Calu3 (cell line): Measurements from ENCODE around the gene TSHZ3. TPM values are rescaled to one million over a fixed set of nuclear protein-coding genes. Genes with fewer than 3 reads are reported as not detected.

Experiments used
- BruUV-seq: library from RNA; stranded (reverse); fragments of 400-500 nt; replicated peaks from 2 replicates; lab custom pipeline; 2021; lab: Mats Ljungman, UMichigan
- CTCF ChIA-PET: fragments of 300-600 bp; sonication (Branson Sonifier 250); formaldehyde crosslinking; loops from one replicate; lab custom pipeline; 2022; ENCODE audit warnings: antibody characterized with exemption; lab: Charles Lee
- DNase-seq: peaks from one replicate; pipeline ENCODE4 v3.0.0; 2022
- H3K27ac Mint-ChIP-seq: one replicate; pipeline ENCODE4 v1.8.0; 2022; ENCODE audit warnings: mixed read lengths; ENCODE audit not compliant: unreplicated experiment
- H3K27me3 Mint-ChIP-seq: one replicate; pipeline ENCODE4 v1.8.0; 2022; ENCODE audit warnings: mixed read lengths; ENCODE audit not compliant: unreplicated experiment
- H3K36me3 Mint-ChIP-seq: one replicate; pipeline ENCODE4 v1.8.0; 2022; ENCODE audit warnings: mild to moderate bottlenecking, moderate library complexity, mixed read lengths; ENCODE audit not compliant: insufficient read depth, unreplicated experiment
- H3K4me1 Mint-ChIP-seq: one replicate; pipeline ENCODE4 v1.8.0; 2022; ENCODE audit warnings: mild to moderate bottlenecking, low read depth, mixed read lengths; ENCODE audit not compliant: unreplicated experiment
- H3K4me3 Mint-ChIP-seq: one replicate; pipeline ENCODE4 v1.8.0; 2022; ENCODE audit warnings: mild to moderate bottlenecking, low read depth, moderate library complexity, mixed read lengths; ENCODE audit not compliant: unreplicated experiment
- H3K9me3 Mint-ChIP-seq: one replicate; pipeline ENCODE4 v1.8.0; 2022; ENCODE audit warnings: low read depth, mixed read lengths; ENCODE audit not compliant: unreplicated experiment
- intact Hi-C: fragments of 100-400 bp; cut with micrococcal nuclease; formaldehyde crosslinking; loops from one replicate; pipeline ENCODE4 v1.10.0; 2022; ENCODE audit not compliant: unreplicated experiment
- total RNA-seq: library from RNA; stranded (reverse); gene quantifications from 2 replicates; pipeline ENCODE4 v1.2.3, GENCODE V29; 2022
- TF ChIP-seq, protein P1 (sequence below): fragments of 200-600 bp; IDR thresholded peaks from one replicate; pipeline ENCODE4 v1.8.0; 2022; ENCODE audit warnings: antibody characterized with exemption; ENCODE audit not compliant: unreplicated experiment

Gene TSHZ3
- total RNA-seq, 1 experiment from 2014 or later, result not detected

DNA sequence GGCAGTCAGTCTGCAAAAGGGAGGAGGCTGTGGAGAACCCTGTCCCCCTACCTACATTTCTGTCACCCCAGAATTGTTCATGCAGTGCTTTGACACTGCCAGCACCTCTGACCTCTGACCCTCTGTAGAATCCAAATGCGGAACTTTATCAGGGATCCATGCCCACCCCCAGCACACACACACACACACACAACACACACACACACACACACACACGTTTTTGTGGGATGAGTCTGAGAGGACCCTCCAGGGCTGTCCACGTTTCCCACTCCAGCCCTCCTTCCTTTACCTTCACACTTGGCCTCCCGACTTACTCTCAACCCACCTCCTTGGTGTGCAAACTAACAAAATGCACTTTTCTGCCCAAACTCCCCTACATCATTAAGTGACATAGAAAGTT is 42.3 kb upstream of the TSHZ3 start:
- Mint-ChIP-seq H3K36me3 (no peaks in the 10 kb centered on the region), H3K27me3 (no peaks in the 10 kb centered on the region), H3K4me1 (no peaks in the 10 kb centered on the region), H3K9me3 (peaks cover 21% of the 10 kb centered on the region), H3K27ac (no peak overlapping the region), H3K4me3 (no peak overlapping the region)
- TF ChIP-seq, protein P1, sequence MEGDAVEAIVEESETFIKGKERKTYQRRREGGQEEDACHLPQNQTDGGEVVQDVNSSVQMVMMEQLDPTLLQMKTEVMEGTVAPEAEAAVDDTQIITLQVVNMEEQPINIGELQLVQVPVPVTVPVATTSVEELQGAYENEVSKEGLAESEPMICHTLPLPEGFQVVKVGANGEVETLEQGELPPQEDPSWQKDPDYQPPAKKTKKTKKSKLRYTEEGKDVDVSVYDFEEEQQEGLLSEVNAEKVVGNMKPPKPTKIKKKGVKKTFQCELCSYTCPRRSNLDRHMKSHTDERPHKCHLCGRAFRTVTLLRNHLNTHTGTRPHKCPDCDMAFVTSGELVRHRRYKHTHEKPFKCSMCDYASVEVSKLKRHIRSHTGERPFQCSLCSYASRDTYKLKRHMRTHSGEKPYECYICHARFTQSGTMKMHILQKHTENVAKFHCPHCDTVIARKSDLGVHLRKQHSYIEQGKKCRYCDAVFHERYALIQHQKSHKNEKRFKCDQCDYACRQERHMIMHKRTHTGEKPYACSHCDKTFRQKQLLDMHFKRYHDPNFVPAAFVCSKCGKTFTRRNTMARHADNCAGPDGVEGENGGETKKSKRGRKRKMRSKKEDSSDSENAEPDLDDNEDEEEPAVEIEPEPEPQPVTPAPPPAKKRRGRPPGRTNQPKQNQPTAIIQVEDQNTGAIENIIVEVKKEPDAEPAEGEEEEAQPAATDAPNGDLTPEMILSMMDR, result no peak
- no TSS peak for BruUV-seq
- CTCF ChIA-PET, result no interaction called here
- intact Hi-C loops, result no loop called here
- no peak for DNase-seq

DNA sequence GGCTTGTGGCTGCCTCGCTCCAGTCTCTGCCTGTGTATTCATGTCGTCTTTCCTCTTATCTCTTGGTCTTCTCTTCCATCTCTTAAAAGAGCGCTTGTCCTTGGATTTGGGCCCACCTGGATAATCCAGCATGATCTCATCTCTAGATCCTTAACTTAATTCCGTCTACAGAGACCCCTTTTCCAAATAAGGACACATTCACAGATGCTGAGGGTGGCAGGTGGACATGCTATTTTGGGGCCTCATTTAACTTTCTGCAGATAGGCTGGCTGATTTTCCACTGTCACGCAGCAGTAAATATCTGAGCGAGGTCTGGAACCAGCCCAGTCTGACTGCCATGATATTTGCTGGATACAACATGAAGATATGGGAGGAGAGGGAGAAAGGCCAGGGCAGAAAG is 41.5 kb upstream of the TSHZ3 start:
- Mint-ChIP-seq H3K27me3 (no peaks in the 10 kb centered on the region), H3K27ac (no peak overlapping the region), H3K9me3 (peaks cover 21% of the 10 kb centered on the region), H3K4me1 (no peaks in the 10 kb centered on the region), H3K4me3 (no peak overlapping the region), H3K36me3 (no peaks in the 10 kb centered on the region)
- no TSS peak for BruUV-seq
- intact Hi-C loops, result no loop called here
- CTCF ChIA-PET, result no interaction called here
- TF ChIP-seq, protein P1, result no peak
- no peak for DNase-seq

DNA sequence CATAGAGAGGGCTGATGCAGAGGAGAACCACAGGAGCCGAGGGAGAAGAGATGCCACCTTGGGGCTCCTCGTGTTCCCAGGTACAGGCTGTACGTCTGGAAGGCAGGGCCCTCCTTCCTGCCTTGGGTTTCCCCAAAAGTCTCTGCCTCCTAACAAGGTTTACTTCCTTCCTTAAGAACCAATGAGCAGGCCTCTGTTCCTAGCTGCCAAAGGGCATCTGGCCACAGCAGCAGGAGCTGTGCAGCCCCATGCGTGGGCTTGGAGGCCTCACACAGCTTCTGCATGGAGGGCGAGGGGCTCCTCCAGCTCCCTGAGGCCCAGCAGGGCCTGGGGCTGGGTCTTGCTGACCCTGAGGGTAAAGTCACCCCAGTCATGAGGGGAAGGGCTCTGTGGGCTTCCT is 40.6 kb upstream of the TSHZ3 start:
- H3K27ac Mint-ChIP-seq, result no peak overlapping the region
- no peaks in the 10 kb centered on the region for H3K27me3 Mint-ChIP-seq
- TF ChIP-seq, protein P1, result no peak
- H3K36me3 Mint-ChIP-seq, result no peaks in the 10 kb centered on the region
- DNase-seq, result no peak
- peaks cover 21% of the 10 kb centered on the region for H3K9me3 Mint-ChIP-seq
- no peaks in the 10 kb centered on the region for H3K4me1 Mint-ChIP-seq
- intact Hi-C loops, result no loop called here
- BruUV-seq, result no TSS peak
- H3K4me3 Mint-ChIP-seq, result no peak overlapping the region
- CTCF ChIA-PET, result no interaction called here

DNA sequence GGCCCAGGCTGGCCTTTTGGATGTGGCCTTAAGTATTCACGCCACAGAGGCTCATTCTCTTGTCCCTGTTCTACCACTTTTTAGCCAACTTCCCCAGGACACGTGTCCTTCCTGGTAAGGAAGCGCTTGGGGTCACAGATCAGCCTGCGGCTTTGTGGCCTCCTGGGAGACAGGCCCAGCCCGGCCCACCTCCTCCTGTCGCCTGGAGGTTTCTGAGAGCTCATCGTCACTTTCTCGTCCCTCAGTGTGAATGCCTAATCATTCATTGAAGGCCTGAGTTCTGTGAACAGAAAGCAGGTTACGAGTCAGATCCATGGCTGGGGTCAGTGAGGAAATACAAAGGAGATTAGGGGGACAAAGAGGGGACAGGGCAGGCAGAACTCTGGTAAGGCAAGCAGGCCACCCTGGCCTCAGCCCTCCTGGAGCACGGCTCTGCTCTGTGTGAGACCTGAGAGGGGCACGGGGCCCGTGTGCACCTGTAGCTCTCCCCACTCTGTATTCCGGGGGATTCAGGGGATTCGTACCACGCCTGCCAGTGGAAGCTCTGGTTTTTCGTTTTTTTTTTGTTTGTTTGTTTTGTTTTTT is 38.6 kb upstream of the TSHZ3 start:
- Mint-ChIP-seq H3K27ac (no peak overlapping the region), H3K4me3 (no peak overlapping the region), H3K27me3 (no peaks in the 10 kb centered on the region), H3K9me3 (peaks cover 19% of the 10 kb centered on the region), H3K4me1 (no peaks in the 10 kb centered on the region), H3K36me3 (no peaks in the 10 kb centered on the region)
- CTCF ChIA-PET, result no interaction called here
- intact Hi-C loops, result no loop called here
- BruUV-seq, result no TSS peak
- no peak for DNase-seq
- TF ChIP-seq, protein P1, result no peak
